ENCODE measurements around the gene DNMT3A. TPM values are rescaled to one million over a fixed set of nuclear protein-coding genes. Genes with fewer than 3 reads are reported as not detected.
A peak's percentile ranks its signal among the peaks of the same experiment; 100 is the strongest.

Gene DNMT3A
- total and polyA plus RNA-seq, 2 experiments from 2014 or later, result 47.2 to 80.4 TPM

- H3K27me3 ChIP-seq (ENCODE audit: insufficient read depth), result no peaks in the 10 kb centered on the region
- no peak overlapping the region for H3K4me3 Mint-ChIP-seq
- H3K27me3 Mint-ChIP-seq (ENCODE audit: insufficient read depth, low read depth, poor library complexity), result peaks cover 23% of the 10 kb centered on the region
- 0 out of 2 replicates have a peak overlapping the region, but pooled peaks have one; percentile 66 for H3K27ac ChIP-seq (ENCODE audit: low read depth)
- no peaks in the 10 kb centered on the region for H3K9me3 Mint-ChIP-seq
- no peak overlapping the region for H3K4me3 ChIP-seq
- H3K9me2 ChIP-seq (ENCODE audit: insufficient read depth), result no peaks in the 10 kb centered on the region
- H3K4me1 ChIP-seq (ENCODE audit: insufficient read depth), result peaks cover 8% of the 10 kb centered on the region; the same call in 1 of the 2 replicates
- H3F3A ChIP-seq (replicated peaks; ENCODE audit: low read depth), result peaks cover 31% of the 10 kb centered on the region; the same call in 1 of the 2 replicates
- peaks cover 23% of the 10 kb centered on the region for H3K4me1 Mint-ChIP-seq
- DNase-seq (ENCODE audit: low spot score) (no peak), ATAC-seq (no peak)
- H3K36me3 Mint-ChIP-seq (ENCODE audit: low read depth), result peaks cover 78% of the 10 kb centered on the region
- no peak overlapping the region for H2AFZ ChIP-seq
- H3K4me2 ChIP-seq, result no peak overlapping the region
- H3K36me3 ChIP-seq (ENCODE audit: insufficient read depth), result peaks cover 52% of the 10 kb centered on the region
- no peak overlapping the region for H3K27ac Mint-ChIP-seq
- TF ChIP-seq ETS1 (IDR thresholded peaks at IDR 0.05) (no peak), ZNF114 (CRISPR knock-in tag; IDR thresholded peaks at IDR 0.05) (no peak), ZNF331 (CRISPR knock-in tag; IDR thresholded peaks at IDR 0.05; ENCODE audit: low read depth) (no peak), EZH2phosphoT487 (IDR thresholded peaks at IDR 0.05; ENCODE audit: unreplicated experiment) (no peak), STAT1 (IDR thresholded peaks at IDR 0.05; ENCODE audit: unreplicated experiment) (no peak), POLR2AphosphoS5 (IDR thresholded peaks at IDR 0.05; ENCODE audit: low read depth) (no peak), REST (IDR thresholded peaks at IDR 0.05; ENCODE audit: unreplicated experiment) (no peak), NANOG (IDR thresholded peaks at IDR 0.05; ENCODE audit: borderline replicate concordance) (no peak), CTCF (conservative IDR thresholded peaks at IDR 0.05; ENCODE audit: low read depth in 2 of 2) (no peak), CREB1 (CRISPR knock-in tag; IDR thresholded peaks at IDR 0.05; ENCODE audit: low read depth) (no peak), EZH2 (IDR thresholded peaks at IDR 0.05; ENCODE audit: low read depth, unreplicated experiment) (no peak), ZNF462 (CRISPR knock-in tag; IDR thresholded peaks at IDR 0.05) (no peak), JUNB (IDR thresholded peaks at IDR 0.05; ENCODE audit: unreplicated experiment) (no peak)
- H4K20me1 ChIP-seq (replicated peaks; ENCODE audit: insufficient read depth), result peaks cover 31% of the 10 kb centered on the region
- peaks cover 11% of the 10 kb centered on the region; the same call in 1 of the 2 replicates for H3K79me2 ChIP-seq (replicated peaks; ENCODE audit: insufficient read depth)
Observed at GRCh38 chr2:25233916-25234605, 107.7 kb downstream of the DNMT3A start.

Data from GM23338 (cell line).